NCI-H2029 treated with DMSO at 0.1 percent for 48 hours (cell line): ENCODE measurements around the gene UGT3A2.
"Not testable (repeated sequence)": the region's sequence is repeated elsewhere in the genome, so short reads cannot be mapped to it uniquely, and the experiment has no call there.

Source experiments
- DNase-seq: peaks from one replicate; lab custom pipeline; 2025; lab: John Stamatoyannopoulos, UW

Gene UGT3A2

GRCh38 chr5:36052538-36052937 is 14.1 kb downstream of the UGT3A2 start:
- DNase-seq = no peak

- no peak for DNase-seq
These were observed 16.7 kb downstream of the UGT3A2 start for GRCh38 chr5:36049949-36050348.

GRCh38 chr5:36047384-36048160 is 19.1 kb downstream of the UGT3A2 start:
- DNase-seq = no peak

GRCh38 chr5:36045895-36046294 is 20.8 kb downstream of the UGT3A2 start:
- DNase-seq = no peak

GRCh38 chr5:36041537-36041845 is 25.2 kb downstream of the UGT3A2 start:
- DNase-seq = no peak

GRCh38 chr5:36040651-36041536 is 25.8 kb downstream of the UGT3A2 start:
- peak; percentile 98 for DNase-seq

- no peak for DNase-seq
These were observed 31.0 kb downstream of the UGT3A2 start for GRCh38 chr5:36035696-36036095.

- not testable (repeated sequence) for DNase-seq
These were observed 32.0 kb downstream of the UGT3A2 start for GRCh38 chr5:36034536-36035134.

GRCh38 chr5:36033486-36033885 is 33.2 kb downstream of the UGT3A2 start:
- DNase-seq = no peak

GRCh38 chr5:36033047-36033446 is 33.6 kb downstream of the UGT3A2 start:
- DNase-seq = no peak

- DNase-seq = no peak
These were observed 35.5 kb downstream of the UGT3A2 start for GRCh38 chr5:36031223-36031622.

GRCh38 chr5:36029914-36030313 is 36.8 kb downstream of the UGT3A2 start:
- no peak for DNase-seq

GRCh38 chr5:36028816-36029465 is 37.7 kb downstream of the UGT3A2 start:
- DNase-seq = no peak

- DNase-seq = no peak
These were observed 39.0 kb downstream of the UGT3A2 start for GRCh38 chr5:36027711-36028110.

- DNase-seq = no peak
These were observed 39.8 kb downstream of the UGT3A2 start for GRCh38 chr5:36026706-36027465.

- not testable (repeated sequence) for DNase-seq
These were observed 44.4 kb downstream of the UGT3A2 start for GRCh38 chr5:36022246-36022645.

- DNase-seq = not testable (repeated sequence)
These were observed 47.1 kb downstream of the UGT3A2 start for GRCh38 chr5:36019584-36019983.

- DNase-seq = no peak
These were observed 49.1 kb downstream of the UGT3A2 start for GRCh38 chr5:36017622-36018021.

- no peak for DNase-seq
These were observed 49.7 kb downstream of the UGT3A2 start for GRCh38 chr5:36017004-36017403.

GRCh38 chr5:36013182-36013581 is 53.5 kb downstream of the UGT3A2 start:
- no peak for DNase-seq

- DNase-seq = no peak
These were observed 57.0 kb downstream of the UGT3A2 start for GRCh38 chr5:36009698-36010097.

- no peak for DNase-seq
These were observed 59.3 kb downstream of the UGT3A2 start for GRCh38 chr5:36007366-36007765.
